ENCODE data around the gene BATF.

GRCh38 chr14:75579882-75580281 lies 57.6 kb downstream of the BATF start:
- no peak for TF ChIP-seq POLR2AphosphoS5 (IDR thresholded peaks at IDR 0.05; ENCODE audit: low read depth, low read length)
- TF ChIP-seq POLR2A (IDR thresholded peaks at IDR 0.05; ENCODE audit: low read depth, low read length) = no peak
